COLO668 (cell line): ENCODE results near the gene NSD1.
"Not testable (repeated sequence)": the region's sequence is repeated elsewhere in the genome, so short reads cannot be mapped to it uniquely, and the experiment has no call there.

Source experiments
- DNase-seq: peaks from one replicate; lab custom pipeline; 2025; ENCODE audit not compliant: unreplicated experiment; lab: John Stamatoyannopoulos, UW

The NSD1 gene

GRCh38 chr5:177222269-177222668 is 88.7 kb downstream of the NSD1 start:
- no peak for DNase-seq

DNA sequence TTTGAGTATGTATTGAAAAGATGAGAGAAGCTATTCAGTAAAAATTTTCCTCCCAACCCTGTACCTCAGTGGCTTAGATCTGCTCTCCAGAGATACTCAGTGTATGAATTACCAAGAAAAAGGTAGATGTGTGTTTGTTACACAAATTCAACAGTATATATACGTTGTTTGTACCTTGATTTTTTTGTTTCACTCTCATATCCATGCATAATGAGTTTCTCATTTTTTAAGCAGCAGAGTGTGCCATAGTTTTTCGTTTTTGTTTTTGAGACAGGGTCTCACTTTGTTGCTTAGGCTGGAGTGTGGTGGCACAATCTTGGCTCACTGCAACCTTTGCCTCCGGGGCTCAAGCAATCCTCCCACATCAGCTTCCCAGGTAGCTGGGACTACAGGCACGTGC is 92.2 kb downstream of the NSD1 start:
- no peak for DNase-seq

- no peak for DNase-seq
Measured at GRCh38 chr5:177226860-177227259, 93.3 kb downstream of the NSD1 start.

DNA sequence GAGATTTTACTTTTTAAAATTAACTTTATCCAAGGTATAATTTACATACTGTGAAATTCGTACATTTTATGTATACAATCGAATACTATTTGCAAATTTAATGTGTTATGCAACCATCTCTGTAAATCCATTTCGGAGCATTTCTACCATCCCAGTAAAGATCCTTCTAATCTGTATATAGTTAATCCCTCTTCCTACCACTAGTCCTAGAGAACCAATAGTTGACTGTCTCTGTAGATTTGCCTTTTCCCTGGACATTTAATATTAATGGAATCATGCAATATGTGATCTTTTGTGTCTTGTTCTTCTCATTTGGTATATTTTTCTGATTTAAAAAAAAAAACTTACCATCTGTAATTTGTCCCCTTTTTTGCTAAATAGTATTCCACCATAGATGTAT is 95.2 kb downstream of the NSD1 start:
- no peak for DNase-seq

- no peak for DNase-seq
Measured at GRCh38 chr5:177230660-177231059, 97.1 kb downstream of the NSD1 start.

GRCh38 chr5:177231479-177232250 is 98.1 kb downstream of the NSD1 start:
- DNase-seq: no peak

GRCh38 chr5:177232358-177232757 is 98.8 kb downstream of the NSD1 start:
- no peak for DNase-seq

GRCh38 chr5:177232761-177233160 is 99.2 kb downstream of the NSD1 start:
- DNase-seq: no peak

DNA sequence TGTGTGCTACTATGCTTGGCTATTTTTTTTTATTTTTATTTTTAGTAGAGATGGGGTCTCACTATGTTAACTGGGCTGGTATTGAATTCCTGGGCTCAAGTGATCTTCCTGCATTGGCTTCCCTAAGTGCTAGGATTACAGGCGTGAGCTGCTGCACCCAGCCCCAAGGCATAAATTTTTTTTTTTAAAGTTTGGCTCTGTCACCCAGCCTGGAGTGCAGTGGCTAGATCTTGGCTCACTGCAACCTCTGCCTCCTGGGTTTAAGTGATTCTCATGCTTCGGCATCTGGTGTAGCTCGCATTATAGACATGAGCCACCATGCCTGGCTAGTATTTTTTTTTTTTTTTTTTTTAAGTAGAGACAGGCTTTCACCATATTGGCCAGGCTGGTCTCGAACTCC is 99.6 kb downstream of the NSD1 start:
- no peak for DNase-seq

GRCh38 chr5:177233802-177234201 is 100.2 kb downstream of the NSD1 start:
- DNase-seq: no peak

GRCh38 chr5:177234841-177235240 is 101.3 kb downstream of the NSD1 start:
- DNase-seq: no peak

GRCh38 chr5:177241768-177242167 is 108.2 kb downstream of the NSD1 start:
- DNase-seq: no peak

- no peak for DNase-seq
Measured at GRCh38 chr5:177242304-177242703, 108.7 kb downstream of the NSD1 start.

DNA sequence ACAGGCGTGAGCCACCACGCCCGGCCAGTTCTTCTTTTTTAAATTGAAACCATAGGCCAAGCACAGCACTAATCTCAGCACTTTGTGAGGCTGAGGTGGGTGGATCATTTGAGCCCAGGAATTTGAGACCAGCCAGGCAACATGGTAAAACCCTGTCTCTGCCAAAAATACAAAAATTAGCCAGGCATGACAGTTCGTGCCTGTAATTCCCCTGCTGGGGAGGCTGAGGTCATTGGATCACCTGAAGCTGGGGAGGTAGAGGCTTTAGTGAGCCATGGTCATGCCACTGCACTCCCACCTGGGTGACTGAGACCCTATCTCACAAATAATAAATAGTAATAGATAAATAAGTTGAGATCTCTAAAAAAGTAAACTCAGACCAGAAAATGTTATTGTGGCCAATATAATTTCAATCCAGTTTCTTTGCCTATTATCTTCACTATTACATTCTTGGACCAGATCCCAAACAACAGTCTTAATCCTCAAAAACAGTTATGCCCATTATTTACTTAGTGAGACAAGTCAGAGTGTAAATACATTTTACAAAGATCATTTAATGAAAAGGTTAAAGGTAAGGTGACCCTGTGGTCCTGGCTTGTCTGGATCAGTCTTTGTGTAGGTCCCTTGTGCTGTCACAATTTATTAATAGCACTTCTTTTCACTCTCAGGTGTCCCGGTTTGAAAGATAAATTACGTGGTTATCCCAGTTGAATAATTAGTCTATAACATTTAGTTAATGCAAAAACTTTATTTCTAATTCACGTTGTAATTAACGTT is 116.4 kb downstream of the NSD1 start:
- no peak for DNase-seq

- DNase-seq: no peak
Measured at GRCh38 chr5:177253252-177253651, 119.7 kb downstream of the NSD1 start.

- DNase-seq: no peak
Measured at GRCh38 chr5:177256296-177256695, 122.7 kb downstream of the NSD1 start.

GRCh38 chr5:177258711-177259110 is 125.1 kb downstream of the NSD1 start:
- DNase-seq: not testable (repeated sequence)

DNA sequence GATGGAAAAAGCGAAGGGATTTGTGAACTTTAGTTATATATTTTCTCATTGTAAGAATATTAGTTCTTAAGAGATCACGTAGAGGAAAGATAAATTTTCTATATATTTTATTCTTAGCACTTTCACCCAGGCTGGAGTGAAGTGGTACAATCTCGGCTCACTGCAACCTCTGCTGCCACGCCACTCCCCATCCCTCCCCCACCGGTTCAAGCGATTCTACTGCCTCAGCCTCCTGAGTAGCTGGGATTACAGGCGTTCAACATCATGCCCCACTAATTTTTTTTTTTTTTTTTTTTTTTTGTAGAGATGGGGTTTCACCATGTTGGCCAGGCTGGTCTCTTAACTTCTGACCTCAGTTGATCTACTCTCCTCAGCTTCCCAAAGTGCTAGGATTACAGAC is 127.4 kb downstream of the NSD1 start:
- no peak for DNase-seq

GRCh38 chr5:177261510-177261909 is 127.9 kb downstream of the NSD1 start:
- DNase-seq: no peak

DNA sequence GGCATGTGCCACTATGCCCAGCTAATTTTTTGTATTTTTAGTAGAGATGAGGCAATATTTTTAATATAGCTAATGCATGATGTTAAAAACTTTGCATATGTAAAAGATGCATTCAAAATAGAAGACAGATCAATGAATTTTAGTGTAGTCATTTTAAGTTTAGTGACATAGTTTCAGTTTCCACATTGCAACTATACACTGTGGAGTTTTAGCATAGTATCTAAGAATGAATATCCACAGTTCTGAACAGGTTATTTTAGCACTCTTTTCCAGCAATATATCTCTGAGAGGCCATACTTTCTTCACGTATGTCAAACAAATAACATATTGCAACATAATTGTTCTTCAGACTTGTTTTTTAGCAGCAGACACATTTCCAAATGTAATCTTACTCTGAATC is 130.6 kb downstream of the NSD1 start:
- DNase-seq: no peak

DNA sequence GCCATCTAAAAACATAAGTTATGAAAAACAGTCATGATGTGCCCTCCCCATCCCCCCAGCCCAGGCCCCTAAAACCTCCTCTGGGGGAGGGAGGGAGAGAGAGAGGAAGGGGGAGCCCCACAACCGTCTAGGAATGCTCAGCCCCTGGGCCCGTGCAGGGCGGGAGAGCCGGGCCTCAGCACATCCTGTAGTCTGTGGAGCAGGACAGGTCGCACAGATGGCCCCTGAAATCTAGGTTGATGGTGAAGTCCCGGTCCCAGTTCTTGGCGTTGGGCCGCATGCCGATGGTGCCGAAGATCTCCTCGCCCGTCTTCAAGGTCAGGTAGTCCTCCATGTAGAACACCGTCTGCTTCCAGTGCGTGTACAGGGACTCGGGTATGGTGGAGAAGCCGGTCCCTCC is 131.8 kb downstream of the NSD1 start:
- DNase-seq: no peak

DNA sequence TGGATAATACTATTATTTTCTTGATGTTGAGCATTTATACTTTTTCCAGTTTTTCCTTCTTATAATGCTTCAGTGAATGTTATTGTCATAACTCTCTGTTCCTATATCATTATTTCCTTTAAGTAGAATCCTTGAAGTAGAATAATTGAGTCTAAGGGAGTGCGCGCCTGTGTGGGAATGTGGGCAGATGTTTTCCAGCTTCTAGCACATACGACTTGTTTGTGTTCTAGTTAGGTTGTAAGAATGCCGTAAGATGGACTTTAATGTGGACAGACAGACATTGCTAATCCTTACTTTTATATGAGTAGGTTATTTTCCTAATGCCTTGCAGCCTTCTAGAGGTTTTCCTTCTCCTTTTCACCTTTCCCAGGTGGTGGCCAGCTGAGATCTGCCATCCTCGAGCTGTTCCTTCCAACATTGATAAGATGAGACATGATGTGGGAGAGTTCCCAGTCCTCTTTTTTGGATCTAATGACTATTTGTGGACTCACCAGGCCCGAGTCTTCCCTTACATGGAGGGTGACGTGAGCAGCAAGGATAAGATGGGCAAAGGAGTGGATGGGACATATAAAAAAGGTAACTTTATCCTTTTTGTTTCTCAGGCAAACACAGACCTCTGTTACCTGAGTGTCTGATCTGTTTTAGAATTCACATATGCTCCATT is 135.8 kb downstream of the NSD1 start:
- DNase-seq: no peak
